TTC549 (cell line): ENCODE data around the gene PDXK.

Experiments used
- FAIRE-seq: peaks from 2 replicates; lab custom pipeline; 2012; peaks lifted over from hg19 to GRCh38; lab: Jason Lieb, UNC

The PDXK gene

GRCh38 chr21:43806017-43806710 lies 87.2 kb downstream of the PDXK start:
- FAIRE-seq = no peak

GRCh38 chr21:43808367-43808766 lies 89.4 kb downstream of the PDXK start:
- FAIRE-seq = no peak

GRCh38 chr21:43808832-43809251 lies 89.9 kb downstream of the PDXK start:
- FAIRE-seq = no peak

GRCh38 chr21:43809346-43809799 lies 90.4 kb downstream of the PDXK start:
- no peak for FAIRE-seq

GRCh38 chr21:43809853-43810504 lies 91.0 kb downstream of the PDXK start:
- no peak for FAIRE-seq

GRCh38 chr21:43810505-43811261 lies 91.8 kb downstream of the PDXK start:
- FAIRE-seq = no peak

- FAIRE-seq = no peak
Observed at GRCh38 chr21:43811262-43812105, 92.6 kb downstream of the PDXK start.
